ENCODE data around the gene RBM38.

DNA sequence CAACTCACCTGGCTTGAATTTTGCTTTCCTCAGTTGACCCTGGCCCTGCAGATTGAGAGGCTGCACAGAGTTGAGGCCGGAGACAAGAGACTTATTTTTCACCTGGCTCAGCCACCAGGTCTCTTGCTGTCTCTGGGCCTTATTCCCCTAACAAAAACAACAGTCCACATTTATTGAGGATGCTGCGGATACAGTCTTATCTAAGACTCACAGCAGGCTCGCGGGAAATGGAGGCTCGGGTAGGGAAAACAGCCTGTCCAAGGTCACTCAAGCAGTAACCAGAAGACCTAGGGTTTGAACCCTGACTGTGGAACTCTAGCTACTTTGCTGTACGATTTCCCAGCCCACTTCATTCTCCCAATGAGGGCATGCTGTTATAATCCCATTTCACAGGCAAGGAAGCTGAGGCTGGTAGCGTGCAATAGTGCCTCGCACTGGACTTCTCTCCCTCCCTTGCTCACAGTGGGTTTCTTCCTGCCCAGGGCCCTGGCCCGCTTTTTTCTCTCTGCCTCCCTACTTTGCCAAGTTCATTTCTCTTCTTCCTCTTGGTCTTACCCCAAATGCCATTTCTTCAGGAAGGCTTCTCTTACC is 57.7 kb downstream of the RBM38 start:
- TF ChIP-seq, protein P1, sequence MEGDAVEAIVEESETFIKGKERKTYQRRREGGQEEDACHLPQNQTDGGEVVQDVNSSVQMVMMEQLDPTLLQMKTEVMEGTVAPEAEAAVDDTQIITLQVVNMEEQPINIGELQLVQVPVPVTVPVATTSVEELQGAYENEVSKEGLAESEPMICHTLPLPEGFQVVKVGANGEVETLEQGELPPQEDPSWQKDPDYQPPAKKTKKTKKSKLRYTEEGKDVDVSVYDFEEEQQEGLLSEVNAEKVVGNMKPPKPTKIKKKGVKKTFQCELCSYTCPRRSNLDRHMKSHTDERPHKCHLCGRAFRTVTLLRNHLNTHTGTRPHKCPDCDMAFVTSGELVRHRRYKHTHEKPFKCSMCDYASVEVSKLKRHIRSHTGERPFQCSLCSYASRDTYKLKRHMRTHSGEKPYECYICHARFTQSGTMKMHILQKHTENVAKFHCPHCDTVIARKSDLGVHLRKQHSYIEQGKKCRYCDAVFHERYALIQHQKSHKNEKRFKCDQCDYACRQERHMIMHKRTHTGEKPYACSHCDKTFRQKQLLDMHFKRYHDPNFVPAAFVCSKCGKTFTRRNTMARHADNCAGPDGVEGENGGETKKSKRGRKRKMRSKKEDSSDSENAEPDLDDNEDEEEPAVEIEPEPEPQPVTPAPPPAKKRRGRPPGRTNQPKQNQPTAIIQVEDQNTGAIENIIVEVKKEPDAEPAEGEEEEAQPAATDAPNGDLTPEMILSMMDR (conservative IDR thresholded peaks at IDR 0.05; ENCODE audit: low read length) = no peak
- no peak for TF ChIP-seq EZH2phosphoT487 (IDR thresholded peaks at IDR 0.05; ENCODE audit: borderline replicate concordance)
